ENCODE data around the gene HEXIM1.

HEXIM1 gene

DNA sequence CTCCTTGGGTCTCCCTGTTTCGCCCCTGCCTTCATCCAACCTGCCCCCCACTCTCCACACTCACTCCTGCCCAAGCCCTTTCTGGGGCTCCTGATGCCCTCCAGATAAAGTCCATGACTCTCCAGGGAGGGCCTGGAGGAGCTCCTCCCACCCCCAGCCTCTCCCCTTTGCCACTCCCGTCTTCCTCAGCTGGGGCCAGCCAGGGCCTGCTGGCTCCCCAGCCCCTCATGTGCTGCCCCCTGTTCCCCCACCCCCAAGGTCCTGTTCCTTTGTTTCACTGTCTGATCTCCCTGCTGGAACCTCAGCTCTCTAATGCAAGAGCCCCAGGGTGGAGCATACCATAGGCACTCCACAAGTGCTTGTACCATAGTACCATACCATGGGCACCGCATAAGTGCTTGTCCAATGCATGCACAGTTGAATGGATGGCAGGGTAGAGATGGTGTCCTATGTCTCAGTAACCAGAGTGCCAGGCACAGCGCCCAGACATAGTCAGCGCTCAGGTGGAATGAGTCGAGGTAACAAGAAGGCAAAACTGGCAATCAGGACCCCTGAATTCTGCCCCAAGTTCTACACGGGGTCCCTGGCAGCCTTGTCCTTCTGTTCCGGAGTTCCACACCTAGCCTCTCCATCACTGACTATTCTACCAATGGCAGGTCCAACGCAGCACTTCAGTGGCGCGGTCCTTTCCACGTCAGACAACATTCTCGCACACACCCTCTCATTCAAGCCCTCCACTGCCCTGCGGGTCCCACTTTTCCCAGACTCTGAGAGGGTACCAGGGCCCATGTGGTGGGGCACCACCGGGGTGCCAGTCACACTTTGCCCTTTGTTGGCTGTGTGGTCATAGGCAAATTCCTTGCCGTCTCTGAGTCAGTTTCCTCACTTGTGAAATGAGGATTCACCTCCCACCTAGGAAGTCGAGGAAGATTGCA is 17.3 kb upstream of the HEXIM1 start:
- peak overlapping the region; percentile 100 for H3K27ac ChIP-seq
- ChIA-PET CTCF (interaction anchor here (0.6 to 2.3 kb wide), 9 partner anchors 9 to 356 kb away, joined by 3 to 11 read pairs (median 5); no protein-coding TSS in a partner anchor), POLR2A (ENCODE audit: low non-redundant PET) (no interaction called here)
- DNase-seq (ENCODE audit: low spot score) = no peak
- TF ChIP-seq, protein P1, sequence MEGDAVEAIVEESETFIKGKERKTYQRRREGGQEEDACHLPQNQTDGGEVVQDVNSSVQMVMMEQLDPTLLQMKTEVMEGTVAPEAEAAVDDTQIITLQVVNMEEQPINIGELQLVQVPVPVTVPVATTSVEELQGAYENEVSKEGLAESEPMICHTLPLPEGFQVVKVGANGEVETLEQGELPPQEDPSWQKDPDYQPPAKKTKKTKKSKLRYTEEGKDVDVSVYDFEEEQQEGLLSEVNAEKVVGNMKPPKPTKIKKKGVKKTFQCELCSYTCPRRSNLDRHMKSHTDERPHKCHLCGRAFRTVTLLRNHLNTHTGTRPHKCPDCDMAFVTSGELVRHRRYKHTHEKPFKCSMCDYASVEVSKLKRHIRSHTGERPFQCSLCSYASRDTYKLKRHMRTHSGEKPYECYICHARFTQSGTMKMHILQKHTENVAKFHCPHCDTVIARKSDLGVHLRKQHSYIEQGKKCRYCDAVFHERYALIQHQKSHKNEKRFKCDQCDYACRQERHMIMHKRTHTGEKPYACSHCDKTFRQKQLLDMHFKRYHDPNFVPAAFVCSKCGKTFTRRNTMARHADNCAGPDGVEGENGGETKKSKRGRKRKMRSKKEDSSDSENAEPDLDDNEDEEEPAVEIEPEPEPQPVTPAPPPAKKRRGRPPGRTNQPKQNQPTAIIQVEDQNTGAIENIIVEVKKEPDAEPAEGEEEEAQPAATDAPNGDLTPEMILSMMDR (conservative IDR thresholded peaks at IDR 0.05; ENCODE audit: low read depth) = no peak

DNA sequence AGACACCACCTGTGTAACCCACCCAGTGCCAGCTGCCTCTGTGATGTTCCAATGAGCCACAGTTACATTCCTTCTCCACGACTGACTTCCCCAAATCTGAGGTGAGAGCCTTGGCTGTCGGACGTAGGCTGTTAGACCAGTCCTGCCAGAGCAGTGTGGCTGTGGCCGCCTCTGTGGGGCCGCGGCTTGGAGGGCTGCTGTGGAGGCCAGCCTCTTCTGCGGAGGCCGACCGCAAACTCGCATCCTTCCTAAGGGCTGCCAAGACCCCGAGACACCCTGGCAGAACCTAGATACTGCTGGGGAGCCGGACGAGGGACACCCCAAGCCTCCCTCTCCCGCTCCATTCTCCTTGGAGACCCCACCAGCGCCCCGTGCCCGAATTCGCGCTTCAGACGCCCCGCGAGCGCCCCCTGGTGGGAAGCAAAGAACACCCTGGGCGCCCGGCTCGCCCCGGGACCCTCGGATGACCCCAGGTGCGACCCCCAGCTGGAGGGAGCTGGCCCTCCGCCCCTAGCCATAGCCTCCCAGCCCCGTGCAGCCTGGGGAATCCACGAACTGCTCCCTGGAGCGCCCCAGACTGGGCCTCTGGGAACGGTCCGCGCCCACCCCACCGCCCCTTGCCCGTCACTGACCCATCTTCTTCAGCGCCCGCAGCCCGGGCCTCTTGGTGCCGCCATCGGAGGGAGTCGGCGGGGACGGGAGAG is 16.5 kb upstream of the HEXIM1 start:
- peak overlapping the region; percentile 100 for H3K27ac ChIP-seq
- CTCF ChIA-PET = interaction anchor here (0.6 to 2.3 kb wide), 13 partner anchors 10 to 357 kb away, joined by 3 to 11 read pairs (median 4); partner anchors contain the start of gene HEXIM1
- no peak for DNase-seq (ENCODE audit: low spot score)
- TF ChIP-seq, protein P1 (conservative IDR thresholded peaks at IDR 0.05; ENCODE audit: low read depth) = peak; percentile 94
- POLR2A ChIA-PET (ENCODE audit: low non-redundant PET) = no interaction called here

DNA sequence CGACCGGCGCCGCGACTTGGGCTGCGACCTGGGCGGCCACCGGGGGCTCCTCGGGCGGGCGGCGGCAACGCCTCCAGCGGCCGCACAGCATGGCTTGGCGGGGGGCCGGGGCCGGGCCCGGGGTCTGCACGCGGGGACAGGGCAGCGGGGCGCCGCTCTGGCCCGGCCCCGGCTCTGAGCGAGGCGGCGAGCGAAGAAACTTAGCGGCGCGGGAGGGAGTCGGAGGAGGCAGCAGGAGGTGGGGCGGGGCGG is 16.0 kb upstream of the HEXIM1 start, which contains the start of gene PLCD3:
TSS of gene PLCD3 (minus strand) at position 196 of the 252 bp plus-strand sequence. CDS start at position 91, 105 bp downstream.
- DNase-seq (ENCODE audit: low spot score) = no peak
- ChIA-PET POLR2A (ENCODE audit: low non-redundant PET) (no interaction called here), CTCF (interaction anchor here (0.6 to 2.3 kb wide), 13 partner anchors 12 to 301 kb away, joined by 3 to 11 read pairs (median 3); partner anchors contain the start of gene HEXIM1)
- TF ChIP-seq, protein P1 (conservative IDR thresholded peaks at IDR 0.05; ENCODE audit: low read depth) = no peak
- H3K27ac ChIP-seq = peak within 1 kb of the TSS; percentile 100

DNA sequence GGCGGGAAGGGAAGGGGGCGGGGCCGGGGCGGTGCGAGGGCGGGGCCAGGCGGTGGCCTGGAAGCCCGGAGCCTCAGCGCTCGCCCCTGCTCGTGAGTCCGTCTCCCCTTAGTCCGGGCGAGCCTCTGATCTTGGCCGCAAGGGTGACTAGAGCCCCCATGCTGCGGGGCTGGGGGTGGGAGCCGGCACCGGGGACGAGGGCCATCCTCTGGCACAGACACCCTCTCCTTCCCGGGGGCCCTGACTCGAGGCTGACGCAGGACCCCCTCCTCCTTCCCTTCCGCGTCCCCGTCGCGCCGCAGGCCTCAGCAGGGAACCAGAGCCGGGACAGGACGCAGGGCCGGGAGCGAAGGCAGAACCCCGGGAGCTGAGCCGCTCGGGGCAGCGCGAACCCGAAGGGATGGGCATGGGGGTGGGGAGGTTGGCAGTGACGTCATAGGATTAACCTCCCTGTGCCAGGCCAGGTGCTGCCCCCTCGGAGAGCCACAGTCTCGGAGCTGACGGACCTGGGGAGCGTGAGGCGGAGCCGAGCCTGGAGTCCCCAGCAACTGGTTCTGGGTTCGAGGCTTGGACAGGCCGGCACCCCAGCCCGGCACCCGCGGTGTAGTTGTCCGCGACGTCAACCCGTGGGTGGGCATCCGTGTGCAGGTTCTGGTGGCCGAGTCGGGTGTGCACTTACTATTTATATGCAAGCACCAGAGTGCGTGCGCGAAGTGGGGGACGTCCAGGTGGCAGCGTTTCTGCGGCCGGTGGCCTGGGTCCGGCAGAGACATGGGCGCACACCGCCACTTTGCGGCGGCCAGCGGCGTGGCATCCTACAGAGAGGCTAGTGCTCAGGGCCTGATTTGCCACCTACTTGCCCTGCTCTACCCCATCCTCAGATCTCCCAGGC is 15.5 kb upstream of the HEXIM1 start:
- peak overlapping the region; percentile 100 for H3K27ac ChIP-seq
- DNase-seq (ENCODE audit: low spot score) = peak; percentile 86
- CTCF ChIA-PET = interaction anchor here (0.6 to 2.3 kb wide), 20 partner anchors 13 to 301 kb away, joined by 3 to 11 read pairs (median 3); partner anchors contain the start of gene HEXIM1
- TF ChIP-seq, protein P1 (conservative IDR thresholded peaks at IDR 0.05; ENCODE audit: low read depth) = peak; percentile 88
- POLR2A ChIA-PET (ENCODE audit: low non-redundant PET) = interaction anchor here (0.5 to 0.7 kb wide), 4 partner anchors 12 to 215 kb away, joined by 4 to 8 read pairs (median 6); partner anchors contain the start of gene HEXIM2

DNA sequence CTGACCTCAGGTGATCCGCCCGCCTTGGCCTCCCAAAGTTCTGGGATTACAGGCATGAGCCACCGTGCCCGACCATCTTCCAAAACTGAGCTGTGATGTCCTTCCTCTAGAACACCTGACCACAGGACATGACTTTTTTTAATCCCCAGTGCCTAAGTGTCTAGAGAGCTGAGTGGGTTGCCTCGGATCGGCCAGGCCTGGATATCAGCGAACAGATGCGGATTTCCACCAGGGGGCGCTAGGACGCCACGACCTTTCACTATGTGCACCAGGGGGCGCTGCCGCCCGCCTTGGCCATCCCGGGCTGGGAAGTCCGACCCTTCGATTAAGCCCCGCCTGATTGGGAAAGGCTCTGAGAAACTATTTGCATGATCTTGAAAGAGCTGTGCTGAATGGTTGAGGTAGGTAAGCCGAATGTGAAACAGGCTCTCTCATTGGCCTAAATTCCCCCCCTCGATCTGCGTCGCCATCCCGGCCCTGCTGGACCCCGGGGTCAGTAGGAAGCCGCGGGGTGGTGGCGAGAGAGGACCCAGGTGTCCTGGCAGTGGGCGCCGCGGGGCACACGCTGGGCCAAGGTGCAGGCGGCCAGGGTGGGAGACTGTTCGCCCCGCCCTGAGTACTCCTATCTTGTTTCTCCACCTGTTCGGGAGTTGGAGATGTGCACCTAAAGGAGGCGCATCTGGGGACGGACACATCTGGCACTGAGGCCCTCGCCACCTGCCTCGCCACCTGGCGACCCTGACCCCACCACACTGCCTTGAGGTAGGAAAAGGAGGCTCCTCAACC is 12.9 kb upstream of the HEXIM1 start, which contains the start of gene ACBD4:
TSS of gene ACBD4 (plus strand) at position 496 of the 786 bp plus-strand sequence. CDS start 458 bp downstream, outside the sequence.
- peak; percentile 98 for DNase-seq (ENCODE audit: low spot score)
- ChIA-PET POLR2A (ENCODE audit: low non-redundant PET) (interaction anchor here (0.6 to 1.7 kb wide), 7 partner anchors 8 to 222 kb away, joined by 3 to 15 read pairs (median 4); partner anchors contain the start of gene HEXIM1), CTCF (interaction anchor here (0.6 to 2.8 kb wide), 46 partner anchors 8 to 731 kb away, joined by 3 to 65 read pairs (median 4); partner anchors contain the start of genes DCAKD, HEXIM1 and HEXIM2)
- TF ChIP-seq, protein P1 (conservative IDR thresholded peaks at IDR 0.05; ENCODE audit: low read depth) = peak; percentile 99
- peak within 1 kb of the TSS; percentile 59 for H3K27ac ChIP-seq

All from RWPE1 (cell line).